SK-N-SH treated with all-trans-retinoic acid at 6 μM for 48 hours (cell line): ENCODE results near the gene GNAZ.

ENCODE experiments used
- ATAC-seq: fragments of 200-7000 bp; cut with Tn5 transposase; 3 replicates; pipeline ENCODE4 v1.9.1; 2020; ENCODE audit warnings: mild to moderate bottlenecking, moderate library complexity
- ARNTL ChIP-seq: fragments of 450-650 bp; formaldehyde crosslinking; IDR thresholded peaks from 2 replicates; pipeline ENCODE4 v1.5.0; 2020; ENCODE audit warnings: low read depth, mild to moderate bottlenecking, moderate library complexity, borderline replicate concordance
- BACH2 ChIP-seq: fragments of 250-450 bp; sonication (Bioruptor Pico); IDR thresholded peaks from 2 replicates; pipeline ENCODE4 v1.9.0; 2021; ENCODE audit warnings: mild to moderate bottlenecking, borderline replicate concordance
- ESRRG ChIP-seq: fragments of 250-450 bp; sonication (Bioruptor Pico); IDR thresholded peaks from 2 replicates; pipeline ENCODE4 v1.6.1; 2021; ENCODE audit warnings: mild to moderate bottlenecking
- GLIS3 ChIP-seq: fragments of 250-450 bp; sonication (Bioruptor Pico); IDR thresholded peaks from 2 replicates; pipeline ENCODE4 v1.5.0; 2020; ENCODE audit warnings: mild to moderate bottlenecking, moderate library complexity
- OSR1 ChIP-seq: fragments of 250-450 bp; sonication (Bioruptor Pico); IDR thresholded peaks from 2 replicates; pipeline ENCODE4 v1.8.0; 2022; ENCODE audit warnings: moderate library complexity, mild to moderate bottlenecking, inconsistent platforms
- PATZ1 ChIP-seq: fragments of 250-450 bp; sonication (Bioruptor Pico); IDR thresholded peaks from 2 replicates; pipeline ENCODE4 v1.8.0; 2020; ENCODE audit warnings: mild to moderate bottlenecking, moderate library complexity, borderline replicate concordance
- POU6F1 ChIP-seq: fragments of 250-450 bp; sonication (Bioruptor Pico); IDR thresholded peaks from 2 replicates; pipeline ENCODE4 v1.8.0; 2021; ENCODE audit warnings: low read depth, mild to moderate bottlenecking, moderate library complexity, borderline replicate concordance
- PPARA ChIP-seq: fragments of 250-450 bp; sonication (Bioruptor Pico); IDR thresholded peaks from 2 replicates; pipeline ENCODE4 v1.5.0; 2020; ENCODE audit warnings: mild to moderate bottlenecking, borderline replicate concordance
- TCF4 ChIP-seq: fragments of 250-450 bp; sonication (Bioruptor Pico); IDR thresholded peaks from 2 replicates; pipeline ENCODE4 v1.8.0; 2021; ENCODE audit warnings: mild to moderate bottlenecking, moderate library complexity, borderline replicate concordance
- TOX ChIP-seq: fragments of 250-450 bp; sonication (Bioruptor Pico); IDR thresholded peaks from 2 replicates; pipeline ENCODE4 v1.8.0; 2021; ENCODE audit warnings: mild to moderate bottlenecking, moderate library complexity, borderline replicate concordance
- ZC3H10 ChIP-seq: fragments of 250-450 bp; sonication (Bioruptor Pico); IDR thresholded peaks from 2 replicates; pipeline ENCODE4 v1.5.1; 2021; ENCODE audit warnings: mild to moderate bottlenecking, moderate library complexity
- ZFP30 ChIP-seq: fragments of 450-650 bp; formaldehyde crosslinking; IDR thresholded peaks from 2 replicates; pipeline ENCODE4 v1.5.0; 2022; ENCODE audit warnings: mild to moderate bottlenecking, moderate library complexity
- ZNF70 ChIP-seq: fragments of 450-650 bp; formaldehyde crosslinking; IDR thresholded peaks from 2 replicates; pipeline ENCODE4 v1.5.0; 2020; ENCODE audit warnings: mild to moderate bottlenecking, moderate library complexity
- ZNF8 ChIP-seq: fragments of 450-650 bp; formaldehyde crosslinking; IDR thresholded peaks from 2 replicates; pipeline ENCODE4 v1.5.0; 2020; ENCODE audit warnings: mild to moderate bottlenecking, moderate library complexity

GNAZ gene

GRCh38 chr22:23166841-23167616 lies 96.7 kb downstream of the GNAZ start:
- TF ChIP-seq OSR1 (CRISPR knock-in tag) (no peak), ZNF8 (CRISPR knock-in tag) (no peak)
- no peak for ATAC-seq

GRCh38 chr22:23168391-23169042 lies 98.2 kb downstream of the GNAZ start:
- no peak for ATAC-seq
- TF ChIP-seq ZC3H10 (CRISPR knock-in tag) = no peak
- no peak for TF ChIP-seq PPARA (CRISPR knock-in tag)
- TF ChIP-seq ARNTL (CRISPR knock-in tag) = no peak
- TF ChIP-seq TCF4 (CRISPR knock-in tag) = no peak
- no peak for TF ChIP-seq BACH2 (CRISPR knock-in tag)
- TF ChIP-seq GLIS3 (CRISPR knock-in tag) = no peak
- TF ChIP-seq OSR1 (CRISPR knock-in tag) = no peak
- no peak for TF ChIP-seq POU6F1 (CRISPR knock-in tag)
- no peak for TF ChIP-seq ZFP30 (CRISPR knock-in tag)
- TF ChIP-seq PATZ1 (CRISPR knock-in tag) = no peak
- no peak for TF ChIP-seq ZNF70 (CRISPR knock-in tag)

- TF ChIP-seq TOX (CRISPR knock-in tag) (no peak), ESRRG (CRISPR knock-in tag) (no peak), TCF4 (CRISPR knock-in tag) (no peak)
- no peak for ATAC-seq
Measured at GRCh38 chr22:23169043-23169406, 98.7 kb downstream of the GNAZ start.
